ENCODE results near the gene CEP83.

CEP83 gene

GRCh38 chr12:94459728-94460615, at the start of gene CEP83:
Gene CEP83, minus strand, starts transcription at chr12:94459867. Its CDS starts 47,377 bp downstream, at chr12:94412490.
- peak within 1 kb of the TSS; percentile 77 for H3K27ac Mint-ChIP-seq
- TF ChIP-seq CTCF (IDR thresholded peaks at IDR 0.05): no peak
- peak; percentile 95 for DNase-seq
- peak within 1 kb of the TSS; percentile 92 for H3K4me3 Mint-ChIP-seq
- peaks cover 5% of the 10 kb centered on the region for H3K27me3 Mint-ChIP-seq (ENCODE audit: low read depth, poor library complexity)
- H3K9me3 Mint-ChIP-seq: peaks cover 18% of the 10 kb centered on the region
- H3K4me1 Mint-ChIP-seq: peaks cover 34% of the 10 kb centered on the region
- H3K36me3 Mint-ChIP-seq (ENCODE audit: low read depth): peaks cover 32% of the 10 kb centered on the region

GRCh38 chr12:94509317-94509716, 49.6 kb upstream of the CEP83 start:
- TF ChIP-seq CTCF (IDR thresholded peaks at IDR 0.05): no peak
- Mint-ChIP-seq H3K27ac (no peak overlapping the region), H3K4me1 (no peaks in the 10 kb centered on the region), H3K27me3 (ENCODE audit: low read depth, poor library complexity) (peaks cover 4% of the 10 kb centered on the region), H3K4me3 (no peak overlapping the region), H3K9me3 (no peaks in the 10 kb centered on the region), H3K36me3 (ENCODE audit: low read depth) (no peaks in the 10 kb centered on the region)
- no peak for DNase-seq

- Mint-ChIP-seq H3K4me3 (no peak overlapping the region), H3K27ac (no peak overlapping the region), H3K36me3 (ENCODE audit: low read depth) (peaks cover 5% of the 10 kb centered on the region), H3K27me3 (ENCODE audit: low read depth, poor library complexity) (peaks cover 4% of the 10 kb centered on the region), H3K9me3 (peaks cover 10% of the 10 kb centered on the region), H3K4me1 (no peaks in the 10 kb centered on the region)
- DNase-seq: no peak
- TF ChIP-seq CTCF (IDR thresholded peaks at IDR 0.05): no peak
These were observed 47.8 kb upstream of the CEP83 start for GRCh38 chr12:94507455-94507854.

- no peaks in the 10 kb centered on the region for H3K4me1 Mint-ChIP-seq
- no peak for DNase-seq
- H3K36me3 Mint-ChIP-seq (ENCODE audit: low read depth): peaks cover 5% of the 10 kb centered on the region
- H3K9me3 Mint-ChIP-seq: peaks cover 16% of the 10 kb centered on the region
- no peak for TF ChIP-seq CTCF (IDR thresholded peaks at IDR 0.05)
- H3K27me3 Mint-ChIP-seq (ENCODE audit: low read depth, poor library complexity): peaks cover 4% of the 10 kb centered on the region
- no peak overlapping the region for H3K27ac Mint-ChIP-seq
- H3K4me3 Mint-ChIP-seq: no peak overlapping the region
These were observed 44.7 kb upstream of the CEP83 start for GRCh38 chr12:94504386-94504785.

GRCh38 chr12:94503619-94504018, 44.0 kb upstream of the CEP83 start:
- TF ChIP-seq CTCF (IDR thresholded peaks at IDR 0.05): no peak
- Mint-ChIP-seq H3K9me3 (peaks cover 21% of the 10 kb centered on the region), H3K36me3 (ENCODE audit: low read depth) (peaks cover 5% of the 10 kb centered on the region), H3K4me3 (no peak overlapping the region), H3K27ac (no peak overlapping the region), H3K27me3 (ENCODE audit: low read depth, poor library complexity) (peaks cover 4% of the 10 kb centered on the region), H3K4me1 (no peaks in the 10 kb centered on the region)
- no peak for DNase-seq
